Measurements from ENCODE around the gene NLRP5.

DNA sequence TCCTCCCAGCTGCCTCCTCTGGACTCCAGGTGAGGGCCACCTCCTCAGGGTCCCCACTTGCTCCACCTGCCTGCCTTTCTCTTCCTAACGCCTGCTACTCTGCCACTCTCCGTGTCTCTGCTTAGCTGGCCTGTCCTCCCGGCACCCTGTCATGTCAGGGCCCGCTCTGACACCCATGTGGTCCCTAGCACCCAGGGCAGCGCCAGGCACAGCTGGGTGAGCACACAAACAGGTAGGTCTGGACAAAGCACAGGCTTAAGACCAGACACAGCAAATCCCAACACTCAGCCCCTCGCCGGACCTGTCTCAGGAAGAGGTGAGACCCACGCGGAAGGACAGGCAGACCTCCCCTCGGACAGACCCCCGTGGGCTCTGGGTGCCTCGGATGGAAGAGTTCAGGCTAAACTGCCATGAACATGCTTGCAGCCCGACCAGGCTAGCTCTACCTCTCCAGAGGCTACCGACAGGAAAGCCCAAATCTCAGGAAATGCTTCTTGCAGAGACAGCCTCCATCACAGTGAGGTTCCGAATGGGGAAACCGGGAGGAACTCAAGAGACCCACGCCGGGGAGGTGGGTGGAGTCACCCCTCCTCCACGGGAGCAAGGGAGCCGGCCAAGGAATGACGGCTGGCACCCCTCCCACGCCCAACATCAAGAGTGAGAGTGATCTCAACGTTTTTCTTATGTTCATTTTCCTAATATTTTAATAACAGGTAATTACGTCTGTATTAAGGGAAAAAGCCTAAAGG lies 122.0 kb downstream of the NLRP5 start:
- TF ChIP-seq, protein P1, sequence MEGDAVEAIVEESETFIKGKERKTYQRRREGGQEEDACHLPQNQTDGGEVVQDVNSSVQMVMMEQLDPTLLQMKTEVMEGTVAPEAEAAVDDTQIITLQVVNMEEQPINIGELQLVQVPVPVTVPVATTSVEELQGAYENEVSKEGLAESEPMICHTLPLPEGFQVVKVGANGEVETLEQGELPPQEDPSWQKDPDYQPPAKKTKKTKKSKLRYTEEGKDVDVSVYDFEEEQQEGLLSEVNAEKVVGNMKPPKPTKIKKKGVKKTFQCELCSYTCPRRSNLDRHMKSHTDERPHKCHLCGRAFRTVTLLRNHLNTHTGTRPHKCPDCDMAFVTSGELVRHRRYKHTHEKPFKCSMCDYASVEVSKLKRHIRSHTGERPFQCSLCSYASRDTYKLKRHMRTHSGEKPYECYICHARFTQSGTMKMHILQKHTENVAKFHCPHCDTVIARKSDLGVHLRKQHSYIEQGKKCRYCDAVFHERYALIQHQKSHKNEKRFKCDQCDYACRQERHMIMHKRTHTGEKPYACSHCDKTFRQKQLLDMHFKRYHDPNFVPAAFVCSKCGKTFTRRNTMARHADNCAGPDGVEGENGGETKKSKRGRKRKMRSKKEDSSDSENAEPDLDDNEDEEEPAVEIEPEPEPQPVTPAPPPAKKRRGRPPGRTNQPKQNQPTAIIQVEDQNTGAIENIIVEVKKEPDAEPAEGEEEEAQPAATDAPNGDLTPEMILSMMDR (IDR thresholded peaks at IDR 0.05; ENCODE audit: borderline replicate concordance, extremely low read depth, low read length, poor library complexity, severe bottlenecking) = no peak
- TF ChIP-seq EZH2 (IDR thresholded peaks at IDR 0.05; ENCODE audit: borderline replicate concordance, low read depth, low read length, severe bottlenecking) = no peak

Measured in DND-41 (cell line).